Colonic mucosa (tissue), 4 donors: ENCODE measurements around the gene MRPL46. TPM values are rescaled to one million over a fixed set of nuclear protein-coding genes. Genes with fewer than 3 reads are reported as not detected.

Experiments
- DNase-seq: peaks from one replicate; pipeline ENCODE4 v3.0.0-alpha.2; 2020
- H3K27ac ChIP-seq: fragments of 200-600 bp; one replicate; pipeline ENCODE4 v1.8.0; 2021
- H3K27me3 ChIP-seq: fragments of 200-600 bp; one replicate; pipeline ENCODE4 v1.8.0; 2021
- H3K36me3 ChIP-seq: fragments of 200-600 bp; one replicate; pipeline ENCODE4 v1.8.0; 2021
- H3K4me1 ChIP-seq: fragments of 200-600 bp; one replicate; pipeline ENCODE4 v1.8.0; 2021; ENCODE audit warnings: mild to moderate bottlenecking
- H3K4me3 ChIP-seq: fragments of 200-600 bp; one replicate; pipeline ENCODE4 v1.8.0; 2021
- H3K9ac ChIP-seq, 2 donors: one replicate each; pipeline ENCODE4 v1.7.0; 2013; ENCODE audit warnings: control low read depth in 2 of 2, low read depth in 2 of 2, low read length in 2 of 2
- H3K9me3 ChIP-seq: fragments of 200-600 bp; one replicate; pipeline ENCODE4 v1.8.0; 2021
- intact Hi-C: fragments of 100-400 bp; cut with DNase I; formaldehyde crosslinking; loops from one replicate; pipeline ENCODE4 v1.14.1; 2022
- total RNA-seq, 2 donors: library from RNA; stranded (reverse); fragmentation: NEBNext Ultra II Directional in 1 of 2; extraction: Animal tissue kit (Norgen Biotek cat#: 25700) in 1 of 2; gene quantifications; one replicate each; pipeline ENCODE4 v1.2.1, GENCODE V29; 2021
- TF ChIP-seq, protein P1 (sequence below): fragments of 200-600 bp; IDR thresholded peaks from one replicate; pipeline ENCODE4 v1.8.0; 2022; ENCODE audit warnings: antibody characterized with exemption, mild to moderate bottlenecking
- donor health status: healthy.
- donor health status: DM: no; HTN: no; CAD: no.
- donor health status: DM: no; HTN: no; CAD: no.

The MRPL46 gene
- total RNA-seq, 2 donors from 2014 or later = 20.6 to 40.6 TPM

DNA sequence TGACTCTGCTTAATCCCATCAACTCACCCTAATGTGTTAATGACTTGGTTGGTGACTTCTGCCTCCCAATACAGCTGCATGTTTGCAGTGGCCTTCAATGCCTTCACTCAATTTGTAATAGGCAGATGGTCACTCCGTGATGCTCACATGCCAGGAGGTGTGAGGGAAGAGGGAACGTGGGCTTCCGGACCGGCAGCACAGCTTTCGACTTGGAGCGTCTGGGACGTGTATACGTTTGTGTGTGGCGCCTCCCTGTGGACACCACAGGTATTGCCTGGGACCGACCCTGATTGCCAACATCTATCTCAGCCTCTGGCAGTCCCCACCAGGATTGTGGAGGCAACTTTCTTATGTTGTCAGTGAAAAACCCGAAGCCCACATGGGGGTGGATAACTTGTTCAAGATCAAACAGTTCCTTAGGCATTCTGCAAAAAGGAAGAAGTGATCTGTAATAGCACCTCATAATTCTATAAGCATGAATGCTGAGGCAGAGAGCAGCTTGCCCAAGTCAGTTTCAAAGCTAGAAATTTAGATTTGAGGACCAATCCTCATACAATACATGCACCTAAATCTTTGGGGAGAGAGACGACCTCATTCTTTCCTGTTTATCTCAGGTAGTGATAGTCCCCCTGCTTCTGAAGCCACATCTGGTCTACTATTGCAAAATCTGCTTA is 16.9 kb downstream of the MRPL46 start:
- no peaks in the 10 kb centered on the region for H3K4me1 ChIP-seq
- H3K27me3 ChIP-seq = no peaks in the 10 kb centered on the region
- no peaks in the 10 kb centered on the region for H3K9me3 ChIP-seq
- intact Hi-C loops = no loop called here
- no peak overlapping the region for H3K4me3 ChIP-seq
- DNase-seq = peak; percentile 63
- no peak overlapping the region for H3K9ac ChIP-seq
- TF ChIP-seq, protein P1, sequence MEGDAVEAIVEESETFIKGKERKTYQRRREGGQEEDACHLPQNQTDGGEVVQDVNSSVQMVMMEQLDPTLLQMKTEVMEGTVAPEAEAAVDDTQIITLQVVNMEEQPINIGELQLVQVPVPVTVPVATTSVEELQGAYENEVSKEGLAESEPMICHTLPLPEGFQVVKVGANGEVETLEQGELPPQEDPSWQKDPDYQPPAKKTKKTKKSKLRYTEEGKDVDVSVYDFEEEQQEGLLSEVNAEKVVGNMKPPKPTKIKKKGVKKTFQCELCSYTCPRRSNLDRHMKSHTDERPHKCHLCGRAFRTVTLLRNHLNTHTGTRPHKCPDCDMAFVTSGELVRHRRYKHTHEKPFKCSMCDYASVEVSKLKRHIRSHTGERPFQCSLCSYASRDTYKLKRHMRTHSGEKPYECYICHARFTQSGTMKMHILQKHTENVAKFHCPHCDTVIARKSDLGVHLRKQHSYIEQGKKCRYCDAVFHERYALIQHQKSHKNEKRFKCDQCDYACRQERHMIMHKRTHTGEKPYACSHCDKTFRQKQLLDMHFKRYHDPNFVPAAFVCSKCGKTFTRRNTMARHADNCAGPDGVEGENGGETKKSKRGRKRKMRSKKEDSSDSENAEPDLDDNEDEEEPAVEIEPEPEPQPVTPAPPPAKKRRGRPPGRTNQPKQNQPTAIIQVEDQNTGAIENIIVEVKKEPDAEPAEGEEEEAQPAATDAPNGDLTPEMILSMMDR = peak; percentile 65
- no peaks in the 10 kb centered on the region for H3K36me3 ChIP-seq
- no peak overlapping the region for H3K27ac ChIP-seq

DNA sequence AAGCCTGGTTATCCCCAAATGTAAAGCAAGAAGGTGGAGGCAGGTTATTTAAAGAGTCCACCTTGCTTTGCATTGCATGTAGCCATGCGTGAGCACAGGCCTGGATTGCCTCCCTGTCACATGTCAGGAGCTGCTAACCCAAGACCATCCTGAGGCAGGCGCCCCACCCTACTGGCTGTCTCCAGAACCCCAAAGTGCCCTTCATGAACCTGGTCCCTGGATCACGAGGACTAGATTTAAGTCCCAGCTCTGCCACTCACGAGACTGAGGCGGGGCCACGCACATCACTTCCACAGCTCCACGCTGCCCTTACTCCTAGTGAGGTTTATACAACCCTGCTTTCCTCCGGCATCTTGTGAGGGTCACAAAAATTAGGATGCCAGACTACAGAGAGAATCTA is 17.6 kb downstream of the MRPL46 start:
- Histone ChIP-seq H3K36me3 (no peaks in the 10 kb centered on the region), H3K4me1 (no peaks in the 10 kb centered on the region), H3K9me3 (no peaks in the 10 kb centered on the region), H3K27ac (no peak overlapping the region), H3K9ac (no peak overlapping the region), H3K27me3 (no peaks in the 10 kb centered on the region), H3K4me3 (no peak overlapping the region)
- TF ChIP-seq, protein P1 = no peak
- peak; percentile 3 for DNase-seq
- intact Hi-C loops = no loop called here

- H3K36me3 ChIP-seq = no peaks in the 10 kb centered on the region
- H3K4me1 ChIP-seq = no peaks in the 10 kb centered on the region
- no peak overlapping the region for H3K9ac ChIP-seq
- H3K9me3 ChIP-seq = no peaks in the 10 kb centered on the region
- H3K27ac ChIP-seq = no peak overlapping the region
- no peaks in the 10 kb centered on the region for H3K27me3 ChIP-seq
- no peak overlapping the region for H3K4me3 ChIP-seq
- intact Hi-C loops = no loop called here
- TF ChIP-seq, protein P1 = no peak
- no peak for DNase-seq
Observed at GRCh38 chr15:88448991-88449461, 18.2 kb downstream of the MRPL46 start.

DNA sequence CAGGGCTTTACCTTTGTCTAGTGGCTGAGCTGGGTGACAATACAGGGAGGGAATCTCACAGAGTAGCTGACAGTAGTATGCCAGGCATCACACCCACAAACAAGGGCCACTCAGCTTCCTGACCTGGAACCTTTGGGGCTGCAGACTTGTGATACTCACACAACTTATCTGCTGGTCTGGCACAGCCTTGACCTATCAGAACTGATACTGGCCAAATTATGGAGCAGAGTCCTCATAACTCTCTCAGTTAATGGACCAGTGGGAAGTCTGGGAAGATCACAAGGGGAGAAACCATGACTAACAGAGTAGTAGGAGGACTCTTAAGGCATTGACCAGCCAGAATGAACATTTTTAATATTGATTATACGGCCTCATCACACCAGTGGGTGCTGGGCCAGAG is 19.4 kb downstream of the MRPL46 start:
- Histone ChIP-seq H3K9ac (no peak overlapping the region), H3K4me1 (no peaks in the 10 kb centered on the region), H3K9me3 (no peaks in the 10 kb centered on the region), H3K4me3 (no peak overlapping the region), H3K27me3 (no peaks in the 10 kb centered on the region), H3K27ac (no peak overlapping the region), H3K36me3 (no peaks in the 10 kb centered on the region)
- TF ChIP-seq, protein P1 = no peak
- intact Hi-C loops = no loop called here
- no peak for DNase-seq

DNA sequence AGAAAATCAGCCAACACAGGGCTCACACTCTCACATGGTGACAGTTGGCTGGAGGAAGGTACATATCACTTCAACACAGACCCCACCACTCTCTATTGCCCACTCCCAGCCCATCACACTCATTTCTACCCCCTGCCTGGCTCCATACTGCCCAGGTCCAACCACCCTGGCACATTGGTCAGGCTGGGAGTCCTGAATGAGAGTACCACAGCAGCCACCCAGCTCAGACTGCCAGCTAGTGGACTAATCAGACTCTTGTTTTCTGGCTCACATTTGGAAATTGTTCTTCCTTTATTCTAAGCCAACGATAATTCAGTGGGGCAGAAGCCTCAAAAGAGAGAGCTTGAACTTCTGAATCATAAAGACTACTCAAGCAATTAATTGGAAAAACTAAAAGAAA is 20.0 kb downstream of the MRPL46 start:
- Histone ChIP-seq H3K27ac (no peak overlapping the region), H3K36me3 (no peaks in the 10 kb centered on the region), H3K27me3 (no peaks in the 10 kb centered on the region), H3K4me3 (no peak overlapping the region), H3K4me1 (no peaks in the 10 kb centered on the region), H3K9me3 (no peaks in the 10 kb centered on the region), H3K9ac (no peak overlapping the region)
- intact Hi-C loops = no loop called here
- TF ChIP-seq, protein P1 = no peak
- DNase-seq = no peak
